ENCODE data around the gene FARS2.
"Not testable (repeated sequence)": the region's sequence is repeated elsewhere in the genome, so short reads cannot be mapped to it uniquely, and the experiment has no call there.

DNA sequence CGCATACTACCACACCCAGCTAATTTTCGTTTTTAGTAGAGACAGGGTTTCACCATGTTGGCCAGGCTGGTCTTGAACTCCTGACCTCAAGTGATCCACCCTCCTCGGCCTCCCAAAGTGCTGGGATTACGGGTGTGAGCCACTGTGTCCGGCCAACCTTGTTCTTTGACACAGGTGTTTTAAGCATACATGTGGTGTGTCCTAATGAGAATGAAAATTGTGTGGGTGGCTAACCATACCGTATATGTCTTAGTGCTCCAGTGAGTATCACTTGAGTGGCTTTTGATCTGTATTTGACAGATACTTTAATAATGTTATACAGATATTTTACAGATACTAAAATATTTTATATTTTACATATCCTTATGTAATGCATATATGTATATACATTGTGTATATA is 395.4 kb downstream of the FARS2 start:
- TF ChIP-seq, protein P1, sequence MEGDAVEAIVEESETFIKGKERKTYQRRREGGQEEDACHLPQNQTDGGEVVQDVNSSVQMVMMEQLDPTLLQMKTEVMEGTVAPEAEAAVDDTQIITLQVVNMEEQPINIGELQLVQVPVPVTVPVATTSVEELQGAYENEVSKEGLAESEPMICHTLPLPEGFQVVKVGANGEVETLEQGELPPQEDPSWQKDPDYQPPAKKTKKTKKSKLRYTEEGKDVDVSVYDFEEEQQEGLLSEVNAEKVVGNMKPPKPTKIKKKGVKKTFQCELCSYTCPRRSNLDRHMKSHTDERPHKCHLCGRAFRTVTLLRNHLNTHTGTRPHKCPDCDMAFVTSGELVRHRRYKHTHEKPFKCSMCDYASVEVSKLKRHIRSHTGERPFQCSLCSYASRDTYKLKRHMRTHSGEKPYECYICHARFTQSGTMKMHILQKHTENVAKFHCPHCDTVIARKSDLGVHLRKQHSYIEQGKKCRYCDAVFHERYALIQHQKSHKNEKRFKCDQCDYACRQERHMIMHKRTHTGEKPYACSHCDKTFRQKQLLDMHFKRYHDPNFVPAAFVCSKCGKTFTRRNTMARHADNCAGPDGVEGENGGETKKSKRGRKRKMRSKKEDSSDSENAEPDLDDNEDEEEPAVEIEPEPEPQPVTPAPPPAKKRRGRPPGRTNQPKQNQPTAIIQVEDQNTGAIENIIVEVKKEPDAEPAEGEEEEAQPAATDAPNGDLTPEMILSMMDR (IDR thresholded peaks at IDR 0.05 in 8 of 11, conservative IDR thresholded peaks at IDR 0.05 in 3 of 11), result not testable (repeated sequence)
- not testable (repeated sequence) for TF ChIP-seq POLR2AphosphoS5 (IDR thresholded peaks at IDR 0.05)

All from spleen (tissue), 7 donors.